ENCODE measurements around the gene CENPP.

The CENPP gene

GRCh38 chr9:92661127-92661526, 335.4 kb downstream of the CENPP start:
- Histone ChIP-seq H2AFZ (ENCODE audit: low read length) (no peak overlapping the region), H3K27ac (ENCODE audit: low read length) (no peak overlapping the region), H3K79me2 (ENCODE audit: low read length) (peaks cover 93% of the 10 kb centered on the region), H3K4me1 (ENCODE audit: low read length) (no peaks in the 10 kb centered on the region), H4K20me1 (ENCODE audit: insufficient read depth, low read length) (no peaks in the 10 kb centered on the region; the same call in 1 of the 2 replicates), H3K9ac (ENCODE audit: low read length) (no peak overlapping the region), H3F3A (ENCODE audit: insufficient read depth, low read length) (no peaks in the 10 kb centered on the region), H3K4me2 (ENCODE audit: low read depth, low read length) (no peak overlapping the region), H3K27me3 (replicated peaks; ENCODE audit: insufficient read depth, low read length) (no peaks in the 10 kb centered on the region), H3K9me2 (replicated peaks; ENCODE audit: insufficient read depth, low read length) (no peaks in the 10 kb centered on the region), H3K4me3 (ENCODE audit: low read length) (no peak overlapping the region), H3K36me3 (replicated peaks; ENCODE audit: insufficient read depth, low read length) (no peaks in the 10 kb centered on the region), H3K9me3 (replicated peaks; ENCODE audit: insufficient read depth, low read length) (no peaks in the 10 kb centered on the region)
- DNase-seq, result no peak
- TF ChIP-seq EZH2 (optimal IDR thresholded peaks at IDR 0.05; ENCODE audit: low read depth, low read length), result no peak
- no peak for TF ChIP-seq EZH2phosphoT487 (IDR thresholded peaks at IDR 0.05; ENCODE audit: low read length)
- no peak for TF ChIP-seq CTCF (IDR thresholded peaks at IDR 0.05; ENCODE audit: low read length)

GRCh38 chr9:92661743-92662142, 336.0 kb downstream of the CENPP start:
- no peaks in the 10 kb centered on the region; the same call in 1 of the 2 replicates for H4K20me1 ChIP-seq (ENCODE audit: insufficient read depth, low read length)
- no peaks in the 10 kb centered on the region for H3F3A ChIP-seq (ENCODE audit: insufficient read depth, low read length)
- no peaks in the 10 kb centered on the region; the same call in 1 of the 2 replicates for H3K36me3 ChIP-seq (replicated peaks; ENCODE audit: insufficient read depth, low read length)
- H3K4me1 ChIP-seq (ENCODE audit: low read length), result no peaks in the 10 kb centered on the region
- H3K4me3 ChIP-seq (ENCODE audit: low read length), result no peak overlapping the region
- no peak overlapping the region for H3K4me2 ChIP-seq (ENCODE audit: low read depth, low read length)
- TF ChIP-seq EZH2phosphoT487 (IDR thresholded peaks at IDR 0.05; ENCODE audit: low read length) (no peak), CTCF (IDR thresholded peaks at IDR 0.05; ENCODE audit: low read length) (no peak), EZH2 (optimal IDR thresholded peaks at IDR 0.05; ENCODE audit: low read depth, low read length) (no peak)
- H3K9me2 ChIP-seq (replicated peaks; ENCODE audit: insufficient read depth, low read length), result no peaks in the 10 kb centered on the region
- no peak overlapping the region for H3K9ac ChIP-seq (ENCODE audit: low read length)
- H3K27me3 ChIP-seq (replicated peaks; ENCODE audit: insufficient read depth, low read length), result no peaks in the 10 kb centered on the region
- no peak overlapping the region for H2AFZ ChIP-seq (ENCODE audit: low read length)
- peaks cover 94% of the 10 kb centered on the region for H3K79me2 ChIP-seq (ENCODE audit: low read length)
- no peak for DNase-seq
- H3K27ac ChIP-seq (ENCODE audit: low read length), result no peak overlapping the region
- H3K9me3 ChIP-seq (replicated peaks; ENCODE audit: insufficient read depth, low read length), result no peaks in the 10 kb centered on the region

GRCh38 chr9:92663126-92663525, 337.4 kb downstream of the CENPP start:
- H3F3A ChIP-seq (ENCODE audit: insufficient read depth, low read length), result no peaks in the 10 kb centered on the region
- no peaks in the 10 kb centered on the region for H3K4me1 ChIP-seq (ENCODE audit: low read length)
- H3K4me2 ChIP-seq (ENCODE audit: low read depth, low read length), result no peak overlapping the region
- no peaks in the 10 kb centered on the region for H3K9me2 ChIP-seq (replicated peaks; ENCODE audit: insufficient read depth, low read length)
- H3K36me3 ChIP-seq (replicated peaks; ENCODE audit: insufficient read depth, low read length), result no peaks in the 10 kb centered on the region; the same call in 1 of the 2 replicates
- H3K27ac ChIP-seq (ENCODE audit: low read length), result no peak overlapping the region
- H3K79me2 ChIP-seq (ENCODE audit: low read length), result peaks cover 99% of the 10 kb centered on the region
- H3K27me3 ChIP-seq (replicated peaks; ENCODE audit: insufficient read depth, low read length), result no peaks in the 10 kb centered on the region
- no peaks in the 10 kb centered on the region; the same call in 1 of the 2 replicates for H4K20me1 ChIP-seq (ENCODE audit: insufficient read depth, low read length)
- no peak overlapping the region for H2AFZ ChIP-seq (ENCODE audit: low read length)
- no peak for DNase-seq
- no peak overlapping the region for H3K9ac ChIP-seq (ENCODE audit: low read length)
- no peaks in the 10 kb centered on the region for H3K9me3 ChIP-seq (replicated peaks; ENCODE audit: insufficient read depth, low read length)
- TF ChIP-seq CTCF (IDR thresholded peaks at IDR 0.05; ENCODE audit: low read length), result no peak
- no peak for TF ChIP-seq EZH2 (optimal IDR thresholded peaks at IDR 0.05; ENCODE audit: low read depth, low read length)
- TF ChIP-seq EZH2phosphoT487 (IDR thresholded peaks at IDR 0.05; ENCODE audit: low read length), result no peak
- no peak overlapping the region for H3K4me3 ChIP-seq (ENCODE audit: low read length)

Measured in MM.1S (cell line).